CMK (cell line): ENCODE data around the gene CWC22.
"Not testable (repeated sequence)": the region's sequence is repeated elsewhere in the genome, so short reads cannot be mapped to it uniquely, and the experiment has no call there.

Source experiments
- DNase-seq: peaks from one replicate; pipeline ENCODE4 v3.0.0-alpha.2; 2010; ENCODE audit warnings: low read depth

Gene CWC22

GRCh38 chr2:179950391-179950790 lies 56.7 kb downstream of the CWC22 start:
- DNase-seq = no peak

- DNase-seq = no peak
Measured at GRCh38 chr2:179949438-179949837, 57.7 kb downstream of the CWC22 start.

DNA sequence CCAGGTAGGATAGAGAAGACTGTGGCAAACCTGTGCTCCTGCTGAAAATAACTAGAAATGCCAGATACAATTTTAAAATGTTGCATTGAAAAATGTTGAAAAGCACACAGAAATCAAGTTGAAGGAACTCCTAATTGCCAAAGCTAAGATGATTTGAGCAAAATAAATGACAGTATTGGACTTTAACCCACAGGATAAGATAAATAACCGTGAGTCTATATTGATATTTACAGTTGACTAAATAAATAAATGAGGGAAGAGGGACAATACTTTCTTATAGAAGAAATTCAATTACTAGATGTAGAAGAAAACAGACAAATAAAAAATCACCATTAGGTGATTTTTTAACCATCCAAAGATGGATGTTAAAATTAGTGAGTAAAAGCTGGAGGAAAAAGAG lies 59.0 kb downstream of the CWC22 start:
- no peak for DNase-seq

DNA sequence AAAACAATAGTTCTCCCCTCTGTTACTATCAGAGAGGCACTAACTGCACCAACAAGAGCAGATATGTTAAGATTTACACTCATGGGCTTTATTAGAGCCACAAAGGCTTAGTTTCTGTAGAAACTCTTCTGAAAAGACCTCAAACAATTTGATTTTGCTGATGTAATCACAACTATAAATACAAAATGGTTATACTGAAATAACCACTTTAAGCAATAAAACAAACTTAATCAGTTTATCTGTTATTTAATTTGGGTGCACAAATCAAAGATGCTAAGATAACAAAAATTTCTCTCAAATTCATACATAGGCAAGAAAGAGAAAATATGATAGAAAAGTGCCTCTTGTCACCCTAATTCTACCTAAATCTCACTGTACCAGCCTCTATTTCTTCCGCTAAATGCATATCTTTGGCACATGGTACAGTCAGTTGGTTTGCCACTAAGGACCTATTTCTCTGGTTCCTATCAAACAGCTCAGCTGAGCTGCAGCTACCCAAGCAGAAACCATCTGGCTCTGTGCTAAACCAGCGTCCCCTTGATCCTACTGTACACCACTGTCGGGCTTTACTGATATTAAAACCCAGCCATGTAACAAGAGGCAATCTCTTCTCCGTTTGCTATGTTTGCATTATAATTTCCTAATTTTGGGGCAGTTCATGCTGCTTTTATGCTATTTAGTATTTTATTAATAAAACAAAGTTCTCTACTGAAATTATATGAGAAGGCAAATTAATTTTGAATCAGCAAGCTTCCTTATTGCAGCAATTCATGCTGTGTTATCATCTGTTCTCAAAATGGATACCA lies 60.1 kb downstream of the CWC22 start:
- no peak for DNase-seq

- DNase-seq = no peak
Measured at GRCh38 chr2:179946346-179946745, 60.8 kb downstream of the CWC22 start.

DNA sequence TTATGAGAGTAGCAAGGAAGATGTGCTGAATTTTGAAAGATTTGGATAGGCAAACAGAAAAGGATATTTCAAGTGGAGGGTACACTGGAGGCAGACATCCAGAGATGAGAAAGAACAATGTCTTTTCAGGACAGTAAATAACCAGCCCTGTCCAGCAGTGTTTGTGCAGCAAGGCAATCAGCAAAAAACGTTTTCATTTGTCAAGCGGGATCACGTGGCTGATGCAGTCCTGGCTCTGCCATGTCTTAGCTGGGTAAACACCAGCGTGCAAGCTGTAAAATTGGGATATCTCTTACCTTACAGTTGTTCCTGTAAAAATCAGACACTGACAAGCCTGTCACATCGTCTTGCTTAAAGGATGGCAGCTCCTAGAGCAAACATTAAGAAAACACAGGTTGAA lies 67.8 kb downstream of the CWC22 start:
- DNase-seq = no peak

- no peak for DNase-seq
Measured at GRCh38 chr2:179938026-179938425, 69.1 kb downstream of the CWC22 start.

GRCh38 chr2:179936654-179937053 lies 70.4 kb downstream of the CWC22 start:
- DNase-seq = peak; percentile 24

- no peak for DNase-seq
Measured at GRCh38 chr2:179936141-179936540, 71.0 kb downstream of the CWC22 start.

GRCh38 chr2:179932786-179933185 lies 74.3 kb downstream of the CWC22 start:
- no peak for DNase-seq

GRCh38 chr2:179931502-179931901 lies 75.6 kb downstream of the CWC22 start:
- DNase-seq = no peak

GRCh38 chr2:179929997-179930396 lies 77.1 kb downstream of the CWC22 start:
- not testable (repeated sequence) for DNase-seq

GRCh38 chr2:179927041-179927440 lies 80.1 kb downstream of the CWC22 start:
- DNase-seq = no peak

- DNase-seq = no peak
Measured at GRCh38 chr2:179925713-179926112, 81.4 kb downstream of the CWC22 start.

GRCh38 chr2:179917272-179917671 lies 89.8 kb downstream of the CWC22 start:
- DNase-seq = no peak

DNA sequence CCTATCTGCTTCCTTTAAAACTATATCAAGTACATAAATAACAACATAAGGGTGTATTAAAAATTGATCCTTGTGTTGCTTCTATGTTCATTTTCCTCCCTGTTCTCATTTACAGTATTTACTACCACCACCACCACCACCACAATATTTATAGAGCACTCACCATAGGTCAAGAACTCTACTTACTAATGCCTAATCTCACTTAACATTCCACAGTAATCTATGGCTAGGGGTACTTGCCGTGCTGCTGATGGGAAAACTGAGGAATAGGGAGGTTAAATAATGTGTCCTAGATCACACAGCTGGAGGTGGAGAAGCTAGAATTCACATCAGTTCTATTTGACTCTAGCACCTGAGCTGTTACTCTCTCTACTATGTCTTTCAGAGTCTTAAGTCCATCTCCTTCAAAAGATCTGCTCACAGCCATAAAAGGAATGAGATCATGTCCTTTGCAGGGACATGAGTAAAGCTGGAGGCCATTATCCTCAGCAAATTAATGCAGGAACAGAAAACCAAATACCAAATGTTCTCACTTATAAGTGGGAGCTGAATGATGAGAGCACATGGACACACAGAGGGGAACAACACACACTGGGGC lies 91.6 kb downstream of the CWC22 start:
- DNase-seq = no peak

- DNase-seq = no peak
Measured at GRCh38 chr2:179913809-179914208, 93.3 kb downstream of the CWC22 start.

DNA sequence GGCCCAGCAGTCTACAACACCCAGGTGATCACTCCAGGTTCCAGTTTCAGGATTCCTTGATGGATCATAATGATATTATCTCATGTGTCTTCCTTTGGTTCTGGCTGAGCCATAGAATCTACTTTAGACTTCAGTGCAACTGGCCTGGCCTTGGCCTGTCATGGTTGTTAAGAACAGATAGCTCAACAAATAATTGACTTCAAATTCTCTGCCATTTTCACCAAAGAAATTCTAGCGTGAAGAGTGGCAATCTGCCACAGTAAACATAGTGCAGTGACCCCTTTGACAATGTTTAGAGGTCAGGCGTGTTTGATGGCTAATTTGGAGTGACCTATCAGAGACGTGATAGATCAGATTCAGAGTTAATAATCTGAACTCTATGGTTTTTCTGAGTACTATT lies 95.5 kb downstream of the CWC22 start:
- no peak for DNase-seq

- DNase-seq = no peak
Measured at GRCh38 chr2:179910735-179911113, 96.4 kb downstream of the CWC22 start.

GRCh38 chr2:179909845-179910734 lies 97.0 kb downstream of the CWC22 start:
- no peak for DNase-seq

DNA sequence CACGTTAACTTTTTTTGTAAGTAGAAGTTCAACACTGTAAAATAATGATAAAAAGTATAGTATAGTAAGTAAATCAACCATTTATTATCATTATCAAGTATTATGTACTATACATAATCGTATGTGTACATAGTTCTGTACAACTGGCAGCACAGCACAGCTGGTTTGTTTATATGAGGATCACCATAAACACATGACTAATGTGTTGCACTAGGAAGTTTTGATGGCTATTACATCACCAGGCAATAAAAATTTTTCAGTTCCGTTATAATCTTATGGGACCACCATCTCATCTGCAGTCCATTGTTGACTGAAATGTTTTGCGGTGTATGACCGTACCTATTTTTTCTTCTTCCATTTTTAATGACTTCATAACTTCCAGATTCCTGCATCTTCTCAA lies 106.4 kb downstream of the CWC22 start:
- DNase-seq = no peak

DNA sequence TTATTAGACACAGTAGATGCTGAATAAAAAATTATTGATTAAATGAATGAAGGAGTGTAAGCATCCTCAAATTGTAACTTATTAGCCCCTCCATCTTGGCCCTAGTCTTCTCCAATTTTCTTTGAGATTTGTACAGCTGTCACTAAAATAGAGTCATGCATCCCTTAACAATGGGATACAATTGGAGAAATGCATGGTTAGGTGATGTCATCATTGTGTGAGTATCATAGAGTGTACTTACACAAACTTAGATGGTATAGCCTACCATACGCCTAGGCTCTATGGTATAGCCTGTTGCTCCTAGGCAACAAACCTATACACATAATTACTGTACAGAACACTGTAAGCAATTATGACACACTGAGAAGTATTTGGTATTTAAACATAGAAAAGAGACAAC lies 107.4 kb downstream of the CWC22 start:
- DNase-seq = no peak

- peak; percentile 18 for DNase-seq
Measured at GRCh38 chr2:179898873-179899272, 108.2 kb downstream of the CWC22 start.
